HUES48 (cell line): ENCODE results near the gene SCLT1.
"Not testable (repeated sequence)": the region's sequence is repeated elsewhere in the genome, so short reads cannot be mapped to it uniquely, and the experiment has no call there.

Experiments used
- H3K27ac ChIP-seq: one replicate; pipeline ENCODE4 v1.7.0; 2013; ENCODE audit warnings: low read depth, low read length, inconsistent platforms
- H3K27me3 ChIP-seq: 2 replicates; pipeline ENCODE4 v1.6.1; 2013; ENCODE audit warnings: mild to moderate bottlenecking, low read length; ENCODE audit not compliant: control insufficient read depth, insufficient read depth
- H3K36me3 ChIP-seq: 2 replicates; pipeline ENCODE4 v1.6.1; 2013; ENCODE audit warnings: low read length; ENCODE audit not compliant: control insufficient read depth, insufficient read depth
- H3K4me1 ChIP-seq: 2 replicates; pipeline ENCODE4 v1.6.1; 2013; ENCODE audit warnings: mild to moderate bottlenecking, low read length; ENCODE audit not compliant: control insufficient read depth, insufficient read depth
- H3K4me3 ChIP-seq: 2 replicates; pipeline ENCODE4 v1.5.1; 2013; ENCODE audit warnings: mild to moderate bottlenecking, low read depth, low read length
- H3K9ac ChIP-seq: 2 replicates; pipeline ENCODE4 v1.6.1; 2013; ENCODE audit warnings: mild to moderate bottlenecking, low read depth, low read length, moderate library complexity
- H3K9me3 ChIP-seq: 2 replicates; pipeline ENCODE4 v1.6.1; 2013; ENCODE audit warnings: low read length; ENCODE audit not compliant: control insufficient read depth, insufficient read depth

Gene SCLT1

DNA sequence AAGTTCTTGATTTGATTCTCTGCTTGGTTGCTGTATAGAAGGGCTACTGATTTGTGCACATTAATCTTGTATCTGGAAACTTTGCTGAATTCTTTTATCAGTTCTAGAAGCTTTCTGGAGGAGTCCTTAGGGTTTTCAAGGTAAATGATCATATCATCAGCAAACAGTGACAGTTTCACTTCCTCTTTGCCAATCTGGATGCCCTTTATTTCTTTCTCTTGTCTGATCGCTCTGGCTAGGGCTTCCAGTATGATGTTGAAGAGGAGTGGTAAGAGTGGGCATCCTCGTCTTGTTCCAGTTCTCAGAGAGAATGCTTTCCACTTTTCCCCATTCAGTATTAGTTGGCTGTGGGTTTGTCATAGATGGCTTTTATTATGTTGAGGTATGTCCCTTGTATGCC, 23.8 kb downstream of the SCLT1 start:
- H3K36me3 ChIP-seq, H3K4me1 ChIP-seq, H3K9ac ChIP-seq, H3K4me3 ChIP-seq, H3K27ac ChIP-seq, H3K27me3 ChIP-seq, H3K9me3 ChIP-seq: not testable (repeated sequence)

DNA sequence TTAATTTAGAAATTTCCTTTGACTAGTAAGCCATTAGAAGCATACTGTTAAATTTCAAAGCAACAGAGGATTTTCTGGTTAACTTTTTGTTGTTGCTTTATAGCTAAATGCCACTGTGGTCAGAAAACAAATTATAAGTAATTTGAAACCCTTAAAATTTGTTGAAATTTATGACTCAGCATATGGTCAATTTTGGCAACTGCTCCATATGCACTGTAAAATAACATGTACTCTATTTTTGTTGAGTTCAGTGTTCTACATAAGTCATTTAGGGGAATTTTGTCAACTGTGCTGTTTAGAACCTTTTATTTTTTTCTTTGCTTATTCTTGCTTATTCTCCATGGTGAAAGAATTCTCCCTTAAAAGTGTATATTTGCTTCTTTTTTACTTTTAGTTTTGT, 28.6 kb downstream of the SCLT1 start:
- Histone ChIP-seq H3K4me3 (no peak overlapping the region), H3K4me1 (no peaks in the 10 kb centered on the region), H3K27ac (no peak overlapping the region)

DNA sequence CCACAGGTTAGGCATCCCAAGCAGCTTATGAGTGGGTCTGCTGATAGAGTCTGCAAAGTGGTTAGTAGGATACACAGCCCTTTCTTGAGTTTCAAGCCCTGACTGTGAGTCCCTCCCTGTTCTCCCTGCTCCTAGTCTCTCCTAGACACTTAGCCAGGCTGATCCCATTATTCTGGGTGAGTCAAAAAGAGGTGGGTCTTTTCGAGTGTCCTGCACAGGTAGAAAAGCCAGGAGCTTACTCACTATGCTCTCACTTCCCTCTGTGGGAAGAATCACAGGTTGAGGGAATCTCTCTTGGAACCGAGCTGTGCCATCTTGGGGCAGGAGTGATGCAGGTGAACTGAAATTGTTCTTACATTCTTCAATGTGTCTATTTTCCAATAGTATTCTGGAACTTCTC, 29.7 kb downstream of the SCLT1 start:
- no peak overlapping the region for H3K27ac ChIP-seq
- no peak overlapping the region for H3K4me3 ChIP-seq
- H3K36me3 ChIP-seq = peaks cover 7% of the 10 kb centered on the region; the same call in 1 of the 2 replicates
- H3K9ac ChIP-seq = no peak overlapping the region
- H3K4me1 ChIP-seq = no peaks in the 10 kb centered on the region
- no peaks in the 10 kb centered on the region for H3K27me3 ChIP-seq
- peaks cover 50% of the 10 kb centered on the region for H3K9me3 ChIP-seq

More for the DNA sequence above, 28.6 kb downstream of the SCLT1 start:
- H3K9ac ChIP-seq = no peak overlapping the region
- H3K27me3 ChIP-seq = no peaks in the 10 kb centered on the region
- peaks cover 41% of the 10 kb centered on the region for H3K9me3 ChIP-seq
- peaks cover 7% of the 10 kb centered on the region; the same call in 1 of the 2 replicates for H3K36me3 ChIP-seq

DNA sequence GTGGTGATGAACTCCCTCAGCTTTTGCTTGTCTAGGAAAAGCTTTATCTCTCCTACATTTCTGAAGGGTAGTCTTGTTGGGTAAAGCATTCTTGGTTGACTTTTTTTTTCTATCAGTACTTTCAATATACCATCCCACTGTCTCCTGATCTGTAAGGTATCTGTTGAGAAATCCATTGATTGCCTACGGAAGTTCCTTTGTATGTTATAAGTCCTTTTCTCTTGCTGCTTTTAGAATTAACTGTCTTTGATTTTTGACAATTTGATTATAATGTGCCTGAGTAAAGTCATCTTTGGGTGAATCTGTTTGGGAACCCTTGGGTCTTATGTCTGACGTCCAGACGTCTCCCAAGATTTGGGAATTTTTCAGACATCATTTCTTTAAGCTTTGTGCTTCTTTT, 30.8 kb downstream of the SCLT1 start:
- peaks cover 7% of the 10 kb centered on the region; the same call in 1 of the 2 replicates for H3K36me3 ChIP-seq
- H3K9me3 ChIP-seq = peaks cover 59% of the 10 kb centered on the region

DNA sequence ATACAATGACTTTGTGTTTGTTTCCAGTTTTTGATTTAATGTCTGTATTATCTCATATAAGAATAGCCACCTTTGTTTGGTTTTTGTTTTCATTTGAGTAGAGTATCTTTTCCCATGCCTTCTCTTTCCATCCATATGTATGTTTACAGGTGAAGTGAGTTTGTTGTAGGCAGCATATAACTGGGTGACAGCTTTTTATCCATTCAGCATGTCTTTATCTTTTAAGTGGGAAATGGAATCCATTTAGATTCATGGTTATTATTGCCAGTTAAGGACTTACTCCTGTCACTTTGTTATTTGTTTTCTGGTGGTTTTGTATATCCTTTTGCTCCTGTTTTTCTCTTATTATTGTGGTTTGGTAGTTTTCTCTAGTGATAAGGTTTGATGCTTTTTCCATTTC, 34.3 kb downstream of the SCLT1 start:
- Histone ChIP-seq H3K27me3 (no peaks in the 10 kb centered on the region), H3K9ac (no peak overlapping the region), H3K36me3 (peaks cover 7% of the 10 kb centered on the region; the same call in 1 of the 2 replicates), H3K27ac (no peak overlapping the region), H3K9me3 (peaks cover 83% of the 10 kb centered on the region), H3K4me1 (no peaks in the 10 kb centered on the region), H3K4me3 (no peak overlapping the region)

More for the DNA sequence above, 30.8 kb downstream of the SCLT1 start:
- H3K27me3 ChIP-seq = no peaks in the 10 kb centered on the region
- no peak overlapping the region for H3K9ac ChIP-seq
- H3K4me3 ChIP-seq = no peak overlapping the region
- H3K27ac ChIP-seq = no peak overlapping the region
- no peaks in the 10 kb centered on the region for H3K4me1 ChIP-seq

DNA sequence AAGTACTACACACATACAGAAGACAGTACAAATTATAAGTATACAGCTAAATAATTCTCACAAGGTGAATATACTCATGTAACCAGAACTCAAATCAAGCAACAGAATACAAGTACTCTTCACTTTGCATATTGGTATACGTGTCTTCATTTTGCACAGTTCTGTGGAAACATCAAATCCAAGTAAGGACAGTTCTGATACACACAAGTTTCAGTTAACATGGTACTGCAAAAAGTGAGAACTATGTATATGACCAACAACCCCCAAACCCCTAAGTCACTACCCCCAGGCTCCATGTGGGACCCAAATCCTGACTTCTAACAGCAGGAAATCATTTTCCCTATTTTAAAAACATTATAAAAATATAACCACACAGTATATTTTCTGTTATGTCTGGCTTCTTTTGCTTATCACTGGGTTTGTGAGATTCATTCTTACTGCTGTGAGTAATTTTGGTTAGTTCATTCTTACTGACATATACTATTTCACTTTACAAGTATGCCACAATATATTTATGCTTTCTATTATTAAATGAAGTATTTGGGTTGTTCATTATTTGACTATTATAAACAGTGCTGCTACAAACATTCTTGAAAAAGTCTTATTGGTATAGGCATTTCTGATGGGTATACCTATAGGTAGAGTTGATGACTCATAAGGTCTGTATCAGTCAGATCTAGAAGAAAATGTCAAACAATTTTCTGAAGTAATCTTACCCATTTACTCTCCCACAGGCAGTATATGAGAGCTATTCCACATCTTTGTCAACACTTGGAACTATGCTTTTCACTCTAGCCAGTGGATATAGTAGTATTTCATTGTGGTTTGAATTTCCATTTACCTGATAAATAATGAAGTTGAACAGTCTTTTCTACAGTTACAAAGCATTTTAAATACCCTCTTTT, 47.0 kb downstream of the SCLT1 start:
- H3K9ac ChIP-seq = no peak overlapping the region
- no peaks in the 10 kb centered on the region for H3K27me3 ChIP-seq
- no peaks in the 10 kb centered on the region; the same call in 1 of the 2 replicates for H3K9me3 ChIP-seq
- H3K4me1 ChIP-seq = peaks cover 1% of the 10 kb centered on the region; the same call in 1 of the 2 replicates
- H3K4me3 ChIP-seq = no peak overlapping the region
- H3K36me3 ChIP-seq = no peaks in the 10 kb centered on the region
- no peak overlapping the region for H3K27ac ChIP-seq

DNA sequence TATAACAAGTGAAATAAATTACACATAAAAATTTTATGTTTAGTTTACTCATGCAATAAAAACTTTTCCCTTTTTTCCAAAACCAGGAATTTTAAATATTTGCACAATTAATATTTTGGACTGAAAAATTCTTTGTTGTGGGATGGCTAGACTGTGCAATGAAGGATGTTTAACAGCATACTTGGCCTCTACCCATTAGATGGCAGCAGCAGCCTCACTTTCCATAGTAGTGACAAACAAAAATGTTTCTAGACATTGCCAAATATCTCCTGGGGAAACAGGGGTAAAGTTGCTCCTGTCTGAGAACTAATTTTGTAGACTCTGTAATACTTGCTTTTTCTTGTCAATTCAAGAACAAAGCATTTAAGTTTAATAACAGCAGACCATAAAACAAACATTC, 49.8 kb downstream of the SCLT1 start:
- H3K27ac ChIP-seq = no peak overlapping the region
- no peaks in the 10 kb centered on the region for H3K36me3 ChIP-seq
- H3K4me3 ChIP-seq = no peak overlapping the region
- no peaks in the 10 kb centered on the region for H3K9me3 ChIP-seq
- H3K9ac ChIP-seq = no peak overlapping the region
- no peaks in the 10 kb centered on the region for H3K27me3 ChIP-seq
- H3K4me1 ChIP-seq = peaks cover 6% of the 10 kb centered on the region; the same call in 1 of the 2 replicates

DNA sequence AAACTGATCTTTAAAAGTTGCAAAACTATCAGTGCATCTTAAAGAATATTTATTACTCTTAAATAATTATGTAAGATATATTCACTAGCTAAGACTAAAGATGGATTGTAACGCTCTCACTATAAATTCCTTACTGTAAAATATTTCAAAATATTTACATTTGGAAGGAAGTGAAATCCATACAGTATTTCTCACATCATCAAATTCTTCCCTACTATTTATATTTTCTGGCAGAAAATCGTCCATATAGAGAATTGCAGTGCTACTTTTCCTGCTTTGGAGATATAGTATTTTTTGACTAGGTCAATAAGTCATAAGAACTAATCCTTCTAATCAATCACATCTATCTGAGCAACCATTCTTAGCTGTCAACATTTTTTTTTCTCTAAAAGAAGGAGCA, 52.9 kb downstream of the SCLT1 start:
- no peaks in the 10 kb centered on the region for H3K9me3 ChIP-seq
- no peak overlapping the region for H3K27ac ChIP-seq
- no peaks in the 10 kb centered on the region for H3K27me3 ChIP-seq
- H3K36me3 ChIP-seq = no peaks in the 10 kb centered on the region
- peaks cover 6% of the 10 kb centered on the region; the same call in 1 of the 2 replicates for H3K4me1 ChIP-seq
- no peak overlapping the region for H3K9ac ChIP-seq
- H3K4me3 ChIP-seq = no peak overlapping the region

DNA sequence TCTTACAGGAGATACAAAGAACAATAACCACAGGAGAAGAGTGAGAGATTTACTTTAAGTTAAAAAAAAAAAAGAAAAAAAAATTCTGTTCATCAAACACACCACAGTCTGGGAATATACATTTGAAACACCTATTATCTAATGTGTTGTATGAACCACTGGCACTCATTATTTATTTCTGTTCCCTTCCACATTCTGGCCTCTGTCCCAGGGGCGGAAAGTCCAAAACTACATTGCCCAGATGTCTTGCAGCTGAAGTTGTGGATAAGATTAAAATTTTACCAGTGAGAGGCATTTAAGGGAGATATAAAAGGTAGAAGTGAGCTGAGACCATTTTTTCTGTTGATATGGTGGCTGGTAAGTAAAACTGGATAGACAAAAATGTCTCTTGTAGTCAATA, 56.2 kb downstream of the SCLT1 start:
- H3K36me3 ChIP-seq = no peaks in the 10 kb centered on the region
- no peak overlapping the region for H3K4me3 ChIP-seq
- H3K9me3 ChIP-seq = no peaks in the 10 kb centered on the region
- no peak overlapping the region for H3K27ac ChIP-seq
- H3K9ac ChIP-seq = no peak overlapping the region
- H3K27me3 ChIP-seq = no peaks in the 10 kb centered on the region
- peaks cover 6% of the 10 kb centered on the region; the same call in 1 of the 2 replicates for H3K4me1 ChIP-seq

DNA sequence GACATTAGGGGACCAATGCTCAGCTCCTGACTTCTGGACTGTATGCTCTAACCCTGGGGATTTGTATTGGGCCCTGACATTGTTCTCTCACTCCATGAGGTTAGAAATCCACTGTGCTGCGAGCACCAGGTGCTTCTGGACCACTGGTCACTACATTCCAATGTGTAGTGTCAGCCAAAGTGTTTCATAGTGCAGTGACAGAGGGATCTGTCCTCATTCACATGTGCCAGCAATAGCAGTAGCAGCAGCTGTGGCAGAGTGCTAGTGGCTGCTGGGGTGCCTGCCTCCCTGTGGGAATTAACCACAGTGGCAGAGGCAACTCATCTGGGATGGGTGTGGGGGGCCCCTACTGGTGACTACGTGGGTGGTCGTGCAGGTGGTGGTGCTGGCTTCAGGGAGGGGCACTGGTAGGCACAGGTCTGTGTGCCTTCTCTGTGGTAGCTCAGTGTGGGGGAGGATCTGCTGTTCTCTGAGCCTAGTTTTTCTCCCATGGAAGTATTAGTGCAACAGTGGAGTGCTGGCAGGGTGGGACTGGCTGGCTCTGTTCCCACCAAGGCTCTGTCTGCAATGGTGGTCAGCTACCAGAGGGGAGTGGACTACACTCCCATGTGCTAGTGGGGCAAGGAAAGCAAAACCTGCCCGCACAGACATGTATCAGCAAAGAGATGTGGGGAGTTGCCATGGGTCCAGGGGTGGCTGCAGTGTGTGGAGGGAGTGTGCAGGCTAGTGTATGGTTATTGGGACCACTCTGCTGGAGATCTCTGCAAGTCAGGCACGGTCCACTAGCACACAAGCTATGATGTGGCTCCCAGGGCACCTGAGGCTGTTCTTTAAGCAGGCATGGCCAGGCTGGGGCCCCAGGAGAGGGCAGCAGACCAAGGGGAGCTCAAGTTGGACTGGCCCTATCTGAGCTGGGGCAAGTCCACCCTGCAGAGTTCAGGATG, 78.5 kb downstream of the SCLT1 start:
- no peak overlapping the region for H3K27ac ChIP-seq
- H3K9ac ChIP-seq = no peak overlapping the region
- H3K4me3 ChIP-seq = no peak overlapping the region
- H3K9me3 ChIP-seq = peaks cover 47% of the 10 kb centered on the region
- H3K4me1 ChIP-seq = no peaks in the 10 kb centered on the region
- H3K36me3 ChIP-seq = no peaks in the 10 kb centered on the region
- H3K27me3 ChIP-seq = no peaks in the 10 kb centered on the region
